ENCODE data around the gene SLC24A3. TPM values are rescaled to one million over a fixed set of nuclear protein-coding genes. Genes with fewer than 3 reads are reported as not detected.

SLC24A3 gene
- total and polyA plus RNA-seq, 2 of the 13 experiments (the other 11 are each of a cell fraction or from before 2014, with no cell fraction given) = not detected

- Histone ChIP-seq H3K27ac (ENCODE audit: extremely low read length, insufficient read depth, low read length) (no peak overlapping the region), H4K20me1 (ENCODE audit: insufficient read depth, low read length) (no peaks in the 10 kb centered on the region), H3K4me3 (replicated peaks in 1 of 3; ENCODE audit: insufficient read depth in 1 of 3, low read depth in 2 of 3, low read length in 3 of 3) (no peak overlapping the region), H3K4me1 (ENCODE audit: insufficient read depth, low read length) (no peaks in the 10 kb centered on the region), H3K9me3 (ENCODE audit: low read length) (no peaks in the 10 kb centered on the region), H3K36me3 (replicated peaks in 1 of 2; ENCODE audit: control insufficient read depth in 1 of 2, insufficient read depth in 2 of 2, low read length in 2 of 2) (no peaks in the 10 kb centered on the region), H2AFZ (ENCODE audit: low read length) (no peak overlapping the region), H3K27me3 (ENCODE audit: control insufficient read depth in 1 of 2, insufficient read depth in 2 of 2, low read length in 2 of 2) (peaks cover 0 to 4% of the 10 kb centered on the region in 2 experiments; a peak in 1 of 5 replicates), H3K79me2 (ENCODE audit: insufficient read depth, low read length) (no peaks in the 10 kb centered on the region), H3K4me2 (ENCODE audit: low read depth, low read length) (no peak overlapping the region), H3K9ac (ENCODE audit: insufficient read depth, low read depth, low read length) (no peak overlapping the region)
- WGBS (ENCODE audit: low lambda C conversion rate) = 3% methylated on average over 4 of the region's 4 CpGs
- no peak for ATAC-seq
- FAIRE-seq = no peak
- in situ Hi-C loops (cut with HindIII; ENCODE audit: extremely low pct_ligation_motif_present, low pct_unique_long_range_greater_than_20kb) (no loop called here), intact Hi-C loops (cut with micrococcal nuclease; ENCODE audit: unreplicated experiment) (no loop called here)
- CTCF ChIA-PET (ENCODE audit: low intra/inter-chr PET ratio, low total read pairs) = no interaction called here
- POLR2A ChIA-PET = no interaction called here
- BruUV-seq (replicated peaks) = no TSS peak
- no peak for DNase-seq (ENCODE audit: low spot score)
- TF ChIP-seq CBX2 (IDR thresholded peaks at IDR 0.05; ENCODE audit: low read depth, low read length) (no peak), CBX2 (CRISPR knock-in tag; IDR thresholded peaks at IDR 0.05; ENCODE audit: low read depth) (no peak), XBP1 (CRISPR knock-in tag; IDR thresholded peaks at IDR 0.05) (no peak), ZNF264 (CRISPR knock-in tag; IDR thresholded peaks at IDR 0.05) (no peak), JUN (CRISPR knock-in tag; IDR thresholded peaks at IDR 0.05) (no peak), TAF15 (IDR thresholded peaks at IDR 0.05; ENCODE audit: low read depth, low read length, poor library complexity, severe bottlenecking) (no peak), KLF9 (CRISPR knock-in tag; IDR thresholded peaks at IDR 0.05; ENCODE audit: low read depth) (no peak), ZNF703 (CRISPR knock-in tag; IDR thresholded peaks at IDR 0.05; ENCODE audit: borderline replicate concordance) (no peak), PLRG1 (conservative IDR thresholded peaks at IDR 0.05) (no peak), CENPX (CRISPR knock-in tag; IDR thresholded peaks at IDR 0.05) (no peak), TGIF2 (CRISPR knock-in tag; IDR thresholded peaks at IDR 0.05) (no peak), SP5 (CRISPR knock-in tag; IDR thresholded peaks at IDR 0.05; ENCODE audit: borderline replicate concordance, low read depth) (no peak), NR2F6 (IDR thresholded peaks at IDR 0.05) (no peak), NR2F6 (CRISPR knock-in tag; IDR thresholded peaks at IDR 0.05) (no peak), UBTF (CRISPR knock-in tag; IDR thresholded peaks at IDR 0.05) (no peak), KLF16 (CRISPR knock-in tag; IDR thresholded peaks at IDR 0.05) (no peak), HOXA9 (CRISPR knock-in tag; IDR thresholded peaks at IDR 0.05; ENCODE audit: borderline replicate concordance) (no peak), ZNF720 (CRISPR knock-in tag; IDR thresholded peaks at IDR 0.05) (no peak)
- TF ChIP-seq, protein P1, sequence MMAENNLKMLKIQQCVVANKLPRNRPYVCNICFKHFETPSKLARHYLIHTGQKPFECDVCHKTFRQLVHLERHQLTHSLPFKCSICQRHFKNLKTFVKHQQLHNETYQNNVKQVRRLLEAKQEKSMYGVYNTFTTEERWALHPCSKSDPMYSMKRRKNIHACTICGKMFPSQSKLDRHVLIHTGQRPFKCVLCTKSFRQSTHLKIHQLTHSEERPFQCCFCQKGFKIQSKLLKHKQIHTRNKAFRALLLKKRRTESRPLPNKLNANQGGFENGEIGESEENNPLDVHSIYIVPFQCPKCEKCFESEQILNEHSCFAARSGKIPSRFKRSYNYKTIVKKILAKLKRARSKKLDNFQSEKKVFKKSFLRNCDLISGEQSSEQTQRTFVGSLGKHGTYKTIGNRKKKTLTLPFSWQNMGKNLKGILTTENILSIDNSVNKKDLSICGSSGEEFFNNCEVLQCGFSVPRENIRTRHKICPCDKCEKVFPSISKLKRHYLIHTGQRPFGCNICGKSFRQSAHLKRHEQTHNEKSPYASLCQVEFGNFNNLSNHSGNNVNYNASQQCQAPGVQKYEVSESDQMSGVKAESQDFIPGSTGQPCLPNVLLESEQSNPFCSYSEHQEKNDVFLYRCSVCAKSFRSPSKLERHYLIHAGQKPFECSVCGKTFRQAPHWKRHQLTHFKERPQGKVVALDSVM (CRISPR knock-in tag; IDR thresholded peaks at IDR 0.05) = no peak
- TF ChIP-seq, protein P2, sequence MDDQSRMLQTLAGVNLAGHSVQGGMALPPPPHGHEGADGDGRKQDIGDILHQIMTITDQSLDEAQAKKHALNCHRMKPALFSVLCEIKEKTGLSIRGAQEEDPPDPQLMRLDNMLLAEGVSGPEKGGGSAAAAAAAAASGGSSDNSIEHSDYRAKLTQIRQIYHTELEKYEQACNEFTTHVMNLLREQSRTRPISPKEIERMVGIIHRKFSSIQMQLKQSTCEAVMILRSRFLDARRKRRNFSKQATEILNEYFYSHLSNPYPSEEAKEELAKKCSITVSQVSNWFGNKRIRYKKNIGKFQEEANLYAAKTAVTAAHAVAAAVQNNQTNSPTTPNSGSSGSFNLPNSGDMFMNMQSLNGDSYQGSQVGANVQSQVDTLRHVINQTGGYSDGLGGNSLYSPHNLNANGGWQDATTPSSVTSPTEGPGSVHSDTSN (CRISPR knock-in tag; IDR thresholded peaks at IDR 0.05; ENCODE audit: borderline replicate concordance) = no peak
- TF ChIP-seq, protein P3, sequence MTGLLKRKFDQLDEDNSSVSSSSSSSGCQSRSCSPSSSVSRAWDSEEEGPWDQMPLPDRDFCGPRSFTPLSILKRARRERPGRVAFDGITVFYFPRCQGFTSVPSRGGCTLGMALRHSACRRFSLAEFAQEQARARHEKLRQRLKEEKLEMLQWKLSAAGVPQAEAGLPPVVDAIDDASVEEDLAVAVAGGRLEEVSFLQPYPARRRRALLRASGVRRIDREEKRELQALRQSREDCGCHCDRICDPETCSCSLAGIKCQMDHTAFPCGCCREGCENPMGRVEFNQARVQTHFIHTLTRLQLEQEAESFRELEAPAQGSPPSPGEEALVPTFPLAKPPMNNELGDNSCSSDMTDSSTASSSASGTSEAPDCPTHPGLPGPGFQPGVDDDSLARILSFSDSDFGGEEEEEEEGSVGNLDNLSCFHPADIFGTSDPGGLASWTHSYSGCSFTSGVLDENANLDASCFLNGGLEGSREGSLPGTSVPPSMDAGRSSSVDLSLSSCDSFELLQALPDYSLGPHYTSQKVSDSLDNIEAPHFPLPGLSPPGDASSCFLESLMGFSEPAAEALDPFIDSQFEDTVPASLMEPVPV (CRISPR knock-in tag; IDR thresholded peaks at IDR 0.05) = no peak
These were observed 350.0 kb downstream of the SLC24A3 start for GRCh38 chr20:19562426-19562825.
